HFFc6 (cell line): Measurements from ENCODE around the gene LHCGR. TPM values are rescaled to one million over a fixed set of nuclear protein-coding genes. Genes with fewer than 3 reads are reported as not detected.
A peak's percentile ranks its signal among the peaks of the same experiment; 100 is the strongest.

ENCODE experiments used
- DNase-seq: peaks from one replicate; pipeline ENCODE4 v3.0.0-alpha.2; 2018
- H3K27ac Mint-ChIP-seq: 2 replicates; pipeline ENCODE4 v1.8.0; 2020; ENCODE audit warnings: mild to moderate bottlenecking, mixed read lengths
- H3K27me3 Mint-ChIP-seq: 2 replicates; pipeline ENCODE4 v1.8.0; 2021; ENCODE audit warnings: mild to moderate bottlenecking, moderate library complexity, mixed read lengths; ENCODE audit not compliant: insufficient read depth
- H3K36me3 Mint-ChIP-seq: 2 replicates; pipeline ENCODE4 v1.8.0; 2021; ENCODE audit warnings: low read depth, mixed read lengths
- H3K4me1 Mint-ChIP-seq: 2 replicates; pipeline ENCODE4 v1.8.0; 2020; ENCODE audit warnings: low read depth, mixed read lengths
- H3K4me3 Mint-ChIP-seq: 2 replicates; pipeline ENCODE4 v1.8.0; 2020; ENCODE audit warnings: mild to moderate bottlenecking, moderate library complexity, mixed read lengths
- H3K9me3 Mint-ChIP-seq: 2 replicates; pipeline ENCODE4 v1.8.0; 2020; ENCODE audit warnings: mild to moderate bottlenecking, mixed read lengths
- CTCF ChIP-seq: fragments of 200-600 bp; sonication (generic); IDR thresholded peaks from 2 replicates; pipeline ENCODE4 v1.5.0; 2021; ENCODE audit warnings: antibody characterized with exemption, mild to moderate bottlenecking
- total RNA-seq, 6 experiments: library from RNA; stranded (reverse); fragmentation: NEBNext Ultra II Directional; extraction: Animal tissue kit (Norgen Biotek cat#: 25700); gene quantifications; 2 replicates in 1 of 6; 3 replicates in 5 of 6; pipeline ENCODE4 v1.2.3, GENCODE V29; 2021

Gene LHCGR
- total RNA-seq, 6 experiments from 2014 or later, result not detected

GRCh38 chr2:48673581-48673980, 81.9 kb downstream of the LHCGR start:
- no peak for TF ChIP-seq CTCF
- DNase-seq, result no peak
- peaks cover 4% of the 10 kb centered on the region; the same call in 1 of the 2 replicates for H3K9me3 Mint-ChIP-seq
- H3K27me3 Mint-ChIP-seq, result no peaks in the 10 kb centered on the region
- H3K4me3 Mint-ChIP-seq, result no peak overlapping the region
- H3K36me3 Mint-ChIP-seq, result no peaks in the 10 kb centered on the region
- H3K27ac Mint-ChIP-seq, result no peak overlapping the region
- H3K4me1 Mint-ChIP-seq, result no peaks in the 10 kb centered on the region

GRCh38 chr2:48668992-48669391, 86.5 kb downstream of the LHCGR start:
- Mint-ChIP-seq H3K27me3 (no peaks in the 10 kb centered on the region), H3K36me3 (no peaks in the 10 kb centered on the region), H3K9me3 (no peaks in the 10 kb centered on the region), H3K4me3 (no peak overlapping the region), H3K4me1 (no peaks in the 10 kb centered on the region), H3K27ac (no peak overlapping the region)
- no peak for DNase-seq
- TF ChIP-seq CTCF, result no peak

GRCh38 chr2:48651158-48651790, 104.2 kb downstream of the LHCGR start:
- Mint-ChIP-seq H3K4me1 (no peaks in the 10 kb centered on the region), H3K27me3 (no peaks in the 10 kb centered on the region; the same call in 1 of the 2 replicates), H3K36me3 (no peaks in the 10 kb centered on the region), H3K27ac (no peak overlapping the region), H3K4me3 (no peak overlapping the region), H3K9me3 (no peaks in the 10 kb centered on the region; the same call in 1 of the 2 replicates)
- peak; percentile 3 for DNase-seq
- no peak for TF ChIP-seq CTCF

GRCh38 chr2:48638261-48638660, 117.3 kb downstream of the LHCGR start:
- H3K4me3 Mint-ChIP-seq, result no peak overlapping the region
- H3K9me3 Mint-ChIP-seq, result peaks cover 12% of the 10 kb centered on the region; the same call in 1 of the 2 replicates
- no peaks in the 10 kb centered on the region for H3K4me1 Mint-ChIP-seq
- TF ChIP-seq CTCF, result no peak
- H3K27me3 Mint-ChIP-seq, result no peaks in the 10 kb centered on the region; the same call in none of the 2 replicates
- no peak overlapping the region for H3K27ac Mint-ChIP-seq
- no peak for DNase-seq
- H3K36me3 Mint-ChIP-seq, result no peaks in the 10 kb centered on the region

Other genes starting within 250 kb of the LHCGR start
- gene STON1, start 225.6 kb downstream of the LHCGR start, total RNA-seq, result 1 to 10 TPM; 1.3 to 4.3 (median 3.1) TPM
- not detected for gene GTF2A1L, start 137.9 kb downstream of the LHCGR start, total RNA-seq